ENCODE results near the gene TRPM3.

The TRPM3 gene

GRCh38 chr9:71097671-71098070, 23.8 kb downstream of the TRPM3 start:
- no peak for DNase-seq

GRCh38 chr9:71096421-71097108, 24.9 kb downstream of the TRPM3 start:
- DNase-seq: no peak

- no peak for DNase-seq
These were observed 26.6 kb downstream of the TRPM3 start for GRCh38 chr9:71094708-71095251.

- no peak for DNase-seq
These were observed 30.5 kb downstream of the TRPM3 start for GRCh38 chr9:71090896-71091295.

GRCh38 chr9:71079451-71079850, 42.0 kb downstream of the TRPM3 start:
- DNase-seq: no peak

- DNase-seq: no peak
These were observed 45.3 kb downstream of the TRPM3 start for GRCh38 chr9:71076096-71076495.

- no peak for DNase-seq
These were observed 47.9 kb downstream of the TRPM3 start for GRCh38 chr9:71073494-71073893.

- DNase-seq: no peak
These were observed 48.8 kb downstream of the TRPM3 start for GRCh38 chr9:71072587-71072986.

- DNase-seq: no peak
These were observed 49.8 kb downstream of the TRPM3 start for GRCh38 chr9:71071633-71072032.

- no peak for DNase-seq
These were observed 62.8 kb downstream of the TRPM3 start for GRCh38 chr9:71058660-71059059.

GRCh38 chr9:71052287-71052686, 69.1 kb downstream of the TRPM3 start:
- no peak for DNase-seq

GRCh38 chr9:71048280-71048679, 73.1 kb downstream of the TRPM3 start:
- no peak for DNase-seq

GRCh38 chr9:71042448-71042990, 78.9 kb downstream of the TRPM3 start:
- DNase-seq: no peak

GRCh38 chr9:71037521-71037920, 83.9 kb downstream of the TRPM3 start:
- no peak for DNase-seq

- no peak for DNase-seq
These were observed 84.9 kb downstream of the TRPM3 start for GRCh38 chr9:71036501-71036900.

- DNase-seq: no peak
These were observed 88.6 kb downstream of the TRPM3 start for GRCh38 chr9:71032779-71033178.

- DNase-seq: no peak
These were observed 95.7 kb downstream of the TRPM3 start for GRCh38 chr9:71025728-71026127.

GRCh38 chr9:71025201-71025600, 96.2 kb downstream of the TRPM3 start:
- no peak for DNase-seq

GRCh38 chr9:71010258-71010657, 111.2 kb downstream of the TRPM3 start:
- DNase-seq: no peak

- DNase-seq: no peak
These were observed 116.0 kb downstream of the TRPM3 start for GRCh38 chr9:71005456-71005855.

GRCh38 chr9:71004196-71004595, 117.2 kb downstream of the TRPM3 start:
- no peak for DNase-seq

- DNase-seq: no peak
These were observed 118.1 kb downstream of the TRPM3 start for GRCh38 chr9:71003346-71003745.

GRCh38 chr9:71001780-71002386, 119.5 kb downstream of the TRPM3 start:
- DNase-seq: no peak

GRCh38 chr9:70998962-70999361, 122.5 kb downstream of the TRPM3 start:
- no peak for DNase-seq
